ENCODE measurements around the gene PHF20. TPM values are rescaled to one million over a fixed set of nuclear protein-coding genes. Genes with fewer than 3 reads are reported as not detected.

Gene PHF20
- total and polyA plus RNA-seq, 2 of the 13 experiments (the other 11 are each of a cell fraction or from before 2014, with no cell fraction given): 22.8 to 34.1 TPM

DNA sequence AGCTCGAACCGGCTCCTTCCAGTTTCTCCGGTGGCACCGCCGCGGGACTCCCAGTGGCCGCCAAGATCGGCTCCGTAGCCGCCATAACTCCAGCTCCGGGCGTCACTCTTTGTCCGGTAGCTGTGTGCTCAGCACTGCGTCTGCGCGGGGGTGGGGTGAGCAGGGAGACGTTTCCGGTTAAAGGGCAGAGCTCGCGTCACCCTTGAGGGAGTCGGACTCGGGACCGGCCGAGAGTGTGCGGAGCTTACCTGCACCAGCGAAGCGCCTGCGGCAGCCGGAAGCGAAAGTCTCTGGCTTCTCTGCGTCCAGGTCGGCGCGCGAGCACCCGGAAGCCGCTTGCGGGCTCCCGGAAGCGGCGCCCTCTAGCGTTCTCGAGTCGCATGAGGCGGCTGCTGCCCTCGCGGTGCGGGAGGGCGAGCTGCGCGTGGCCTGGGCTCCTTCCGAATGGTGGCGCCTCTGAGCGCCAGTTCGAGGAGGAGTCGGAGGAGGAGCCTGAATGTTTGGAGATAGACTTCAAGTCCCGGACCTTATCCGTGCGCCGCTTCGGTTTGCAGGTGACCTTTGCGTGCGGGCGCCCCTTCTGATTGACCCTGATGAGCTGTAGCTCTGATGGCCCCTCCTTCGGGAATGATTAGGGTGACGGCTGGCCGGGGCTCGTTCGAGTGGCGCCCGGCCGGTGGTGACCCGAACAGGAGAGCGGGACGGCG lies 182.5 kb downstream of the PHF20 start, which contains the start of gene SCAND1 (continued):
- TF ChIP-seq, protein P1, sequence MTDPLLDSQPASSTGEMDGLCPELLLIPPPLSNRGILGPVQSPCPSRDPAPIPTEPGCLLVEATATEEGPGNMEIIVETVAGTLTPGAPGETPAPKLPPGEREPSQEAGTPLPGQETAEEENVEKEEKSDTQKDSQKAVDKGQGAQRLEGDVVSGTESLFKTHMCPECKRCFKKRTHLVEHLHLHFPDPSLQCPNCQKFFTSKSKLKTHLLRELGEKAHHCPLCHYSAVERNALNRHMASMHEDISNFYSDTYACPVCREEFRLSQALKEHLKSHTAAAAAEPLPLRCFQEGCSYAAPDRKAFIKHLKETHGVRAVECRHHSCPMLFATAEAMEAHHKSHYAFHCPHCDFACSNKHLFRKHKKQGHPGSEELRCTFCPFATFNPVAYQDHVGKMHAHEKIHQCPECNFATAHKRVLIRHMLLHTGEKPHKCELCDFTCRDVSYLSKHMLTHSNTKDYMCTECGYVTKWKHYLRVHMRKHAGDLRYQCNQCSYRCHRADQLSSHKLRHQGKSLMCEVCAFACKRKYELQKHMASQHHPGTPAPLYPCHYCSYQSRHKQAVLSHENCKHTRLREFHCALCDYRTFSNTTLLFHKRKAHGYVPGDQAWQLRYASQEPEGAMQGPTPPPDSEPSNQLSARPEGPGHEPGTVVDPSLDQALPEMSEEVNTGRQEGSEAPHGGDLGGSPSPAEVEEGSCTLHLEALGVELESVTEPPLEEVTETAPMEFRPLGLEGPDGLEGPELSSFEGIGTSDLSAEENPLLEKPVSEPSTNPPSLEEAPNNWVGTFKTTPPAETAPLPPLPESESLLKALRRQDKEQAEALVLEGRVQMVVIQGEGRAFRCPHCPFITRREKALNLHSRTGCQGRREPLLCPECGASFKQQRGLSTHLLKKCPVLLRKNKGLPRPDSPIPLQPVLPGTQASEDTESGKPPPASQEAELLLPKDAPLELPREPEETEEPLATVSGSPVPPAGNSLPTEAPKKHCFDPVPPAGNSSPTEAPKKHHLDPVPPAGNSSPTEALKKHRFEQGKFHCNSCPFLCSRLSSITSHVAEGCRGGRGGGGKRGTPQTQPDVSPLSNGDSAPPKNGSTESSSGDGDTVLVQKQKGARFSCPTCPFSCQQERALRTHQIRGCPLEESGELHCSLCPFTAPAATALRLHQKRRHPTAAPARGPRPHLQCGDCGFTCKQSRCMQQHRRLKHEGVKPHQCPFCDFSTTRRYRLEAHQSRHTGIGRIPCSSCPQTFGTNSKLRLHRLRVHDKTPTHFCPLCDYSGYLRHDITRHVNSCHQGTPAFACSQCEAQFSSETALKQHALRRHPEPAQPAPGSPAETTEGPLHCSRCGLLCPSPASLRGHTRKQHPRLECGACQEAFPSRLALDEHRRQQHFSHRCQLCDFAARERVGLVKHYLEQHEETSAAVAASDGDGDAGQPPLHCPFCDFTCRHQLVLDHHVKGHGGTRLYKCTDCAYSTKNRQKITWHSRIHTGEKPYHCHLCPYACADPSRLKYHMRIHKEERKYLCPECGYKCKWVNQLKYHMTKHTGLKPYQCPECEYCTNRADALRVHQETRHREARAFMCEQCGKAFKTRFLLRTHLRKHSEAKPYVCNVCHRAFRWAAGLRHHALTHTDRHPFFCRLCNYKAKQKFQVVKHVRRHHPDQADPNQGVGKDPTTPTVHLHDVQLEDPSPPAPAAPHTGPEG (CRISPR knock-in tag; IDR thresholded peaks at IDR 0.05): peak; percentile 94
- TF ChIP-seq EP300 (IDR thresholded peaks at IDR 0.05; ENCODE audit: low read depth in 2 of 2, low read length in 2 of 2): peak; percentile 73 to 82
- TF ChIP-seq EP300 (CRISPR knock-in tag; IDR thresholded peaks at IDR 0.05; ENCODE audit: borderline replicate concordance): peak; percentile 66; the same call in 1 of the 2 replicates
- TF ChIP-seq ZNF883 (CRISPR knock-in tag; IDR thresholded peaks at IDR 0.05; ENCODE audit: not compliant biosample characterization): peak; percentile 98
- no peak for TF ChIP-seq NBN (conservative IDR thresholded peaks at IDR 0.05)
- peak; percentile 75; the same call in 1 of the 2 replicates for TF ChIP-seq ZKSCAN5 (CRISPR knock-in tag; IDR thresholded peaks at IDR 0.05)
- TF ChIP-seq ZNF460 (CRISPR knock-in tag; IDR thresholded peaks at IDR 0.05; ENCODE audit: borderline replicate concordance): peak; percentile 58; the same call in 1 of the 2 replicates
- TF ChIP-seq ZNF501 (CRISPR knock-in tag; IDR thresholded peaks at IDR 0.05): peak; percentile 100
- TF ChIP-seq MYC (CRISPR knock-in tag; IDR thresholded peaks at IDR 0.05; ENCODE audit: borderline replicate concordance): peak; percentile 100
- peak; percentile 51; the same call in 1 of the 2 replicates for TF ChIP-seq STAT5B (CRISPR knock-in tag; IDR thresholded peaks at IDR 0.05)
- TF ChIP-seq EHMT2 (IDR thresholded peaks at IDR 0.05; ENCODE audit: borderline replicate concordance, low read depth, low read length): 0 out of 2 replicates have a peak, but pooled peaks have one; percentile 5
- TF ChIP-seq ZNF570 (CRISPR knock-in tag; IDR thresholded peaks at IDR 0.05; ENCODE audit: borderline replicate concordance): no peak; the same call in 1 of the 2 replicates
- no peak for TF ChIP-seq ZNF549 (CRISPR knock-in tag; IDR thresholded peaks at IDR 0.05)
- no peak for TF ChIP-seq TBX3 (IDR thresholded peaks at IDR 0.05; ENCODE audit: borderline replicate concordance)
- peak; percentile 97 for TF ChIP-seq PHF21A (CRISPR knock-in tag; IDR thresholded peaks at IDR 0.05)
- peak; percentile 71 for TF ChIP-seq BCL6 (CRISPR knock-in tag; IDR thresholded peaks at IDR 0.05)
- peak; percentile 96 for TF ChIP-seq ZNF337 (CRISPR knock-in tag; IDR thresholded peaks at IDR 0.05; ENCODE audit: borderline replicate concordance, low read depth)
- TF ChIP-seq SSRP1 (CRISPR knock-in tag; IDR thresholded peaks at IDR 0.05): no peak; the same call in 1 of the 2 replicates
- TF ChIP-seq, protein P2, sequence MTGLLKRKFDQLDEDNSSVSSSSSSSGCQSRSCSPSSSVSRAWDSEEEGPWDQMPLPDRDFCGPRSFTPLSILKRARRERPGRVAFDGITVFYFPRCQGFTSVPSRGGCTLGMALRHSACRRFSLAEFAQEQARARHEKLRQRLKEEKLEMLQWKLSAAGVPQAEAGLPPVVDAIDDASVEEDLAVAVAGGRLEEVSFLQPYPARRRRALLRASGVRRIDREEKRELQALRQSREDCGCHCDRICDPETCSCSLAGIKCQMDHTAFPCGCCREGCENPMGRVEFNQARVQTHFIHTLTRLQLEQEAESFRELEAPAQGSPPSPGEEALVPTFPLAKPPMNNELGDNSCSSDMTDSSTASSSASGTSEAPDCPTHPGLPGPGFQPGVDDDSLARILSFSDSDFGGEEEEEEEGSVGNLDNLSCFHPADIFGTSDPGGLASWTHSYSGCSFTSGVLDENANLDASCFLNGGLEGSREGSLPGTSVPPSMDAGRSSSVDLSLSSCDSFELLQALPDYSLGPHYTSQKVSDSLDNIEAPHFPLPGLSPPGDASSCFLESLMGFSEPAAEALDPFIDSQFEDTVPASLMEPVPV (CRISPR knock-in tag; IDR thresholded peaks at IDR 0.05): peak; percentile 98
- peak; percentile 95 for TF ChIP-seq CBFB (CRISPR knock-in tag; IDR thresholded peaks at IDR 0.05)
